Measurements from ENCODE around the gene C1R. TPM values are rescaled to one million over a fixed set of nuclear protein-coding genes. Genes with fewer than 3 reads are reported as not detected.

Gene C1R
- polyA plus RNA-seq, 1 of the 3 experiments (the other 2 are of a cell fraction), result 20.1 TPM

DNA sequence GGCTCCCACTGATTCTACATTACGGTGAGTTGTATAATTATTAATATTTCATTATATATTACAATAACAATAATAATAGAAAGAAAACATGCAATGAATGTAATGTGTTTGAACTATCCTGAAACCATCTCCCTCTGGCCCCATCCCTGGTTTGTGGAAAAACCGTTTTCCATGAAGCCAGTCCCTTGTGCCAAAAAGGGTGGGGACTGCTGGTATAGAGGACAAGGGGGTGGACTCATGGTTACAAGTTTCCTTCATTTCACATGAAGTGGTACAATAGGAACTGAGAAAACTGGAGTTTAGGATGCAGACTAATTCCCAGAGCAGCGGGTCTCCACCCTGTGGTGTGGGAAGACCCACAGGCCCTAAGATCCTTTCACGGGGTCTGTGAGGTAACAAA lies 19.8 kb upstream of the C1R start:
- Histone ChIP-seq H3K4me2 (no peak overlapping the region), H3K4me3 (ENCODE audit: low read depth in 2 of 2, low read length in 1 of 2) (no peak overlapping the region), H3K9me3 (no peaks in the 10 kb centered on the region), H3K79me2 (ENCODE audit: insufficient read depth) (no peaks in the 10 kb centered on the region), H3K36me3 (replicated peaks in 1 of 2; ENCODE audit: control insufficient read depth in 1 of 2, insufficient read depth in 2 of 2, low read length in 1 of 2) (no peaks in the 10 kb centered on the region), H4K20me1 (ENCODE audit: insufficient read depth) (no peaks in the 10 kb centered on the region), H3K27ac (ENCODE audit: low read depth in 2 of 2, low read length in 1 of 2) (no peak overlapping the region), H3K27me3 (ENCODE audit: insufficient read depth) (no peaks in the 10 kb centered on the region; the same call in 1 of the 2 replicates), H3F3A (replicated peaks; ENCODE audit: insufficient read depth) (no peaks in the 10 kb centered on the region), H3K4me1 (ENCODE audit: control insufficient read depth in 1 of 2, insufficient read depth in 2 of 2, low read depth in 1 of 2, low read length in 1 of 2) (peaks cover 0 to 23% of the 10 kb centered on the region in 2 experiments; a peak in 2 of 4 replicates), H2AFZ (ENCODE audit: low read depth) (no peak overlapping the region), H3K9ac (no peak overlapping the region), H3K9me2 (no peaks in the 10 kb centered on the region)
- CTCF ChIA-PET, result interaction anchor here (0.9 to 4.4 kb wide), 15 partner anchors 9 to 187 kb away, joined by 3 to 39 read pairs (median 5); partner anchors contain the start of genes C1R, C1S and LPCAT3
- TF ChIP-seq MXI1 (IDR thresholded peaks at IDR 0.05; ENCODE audit: low read depth, low read length) (no peak), RAD21 (IDR thresholded peaks at IDR 0.05; ENCODE audit: low read length) (no peak), EZH2phosphoT487 (IDR thresholded peaks at IDR 0.05; ENCODE audit: borderline replicate concordance, low read depth) (no peak), ELF1 (IDR thresholded peaks at IDR 0.05) (no peak), RFX5 (IDR thresholded peaks at IDR 0.05; ENCODE audit: low read length) (no peak), SIN3A (IDR thresholded peaks at IDR 0.05; ENCODE audit: borderline replicate concordance, low read depth, low read length) (no peak), POLR2AphosphoS5 (IDR thresholded peaks at IDR 0.05; ENCODE audit: low read depth, low read length) (no peak), YY1 (IDR thresholded peaks at IDR 0.05; ENCODE audit: low read depth) (no peak), TAF1 (IDR thresholded peaks at IDR 0.05; ENCODE audit: borderline replicate concordance, low read depth, low read length) (no peak)
- TF ChIP-seq, protein P1, sequence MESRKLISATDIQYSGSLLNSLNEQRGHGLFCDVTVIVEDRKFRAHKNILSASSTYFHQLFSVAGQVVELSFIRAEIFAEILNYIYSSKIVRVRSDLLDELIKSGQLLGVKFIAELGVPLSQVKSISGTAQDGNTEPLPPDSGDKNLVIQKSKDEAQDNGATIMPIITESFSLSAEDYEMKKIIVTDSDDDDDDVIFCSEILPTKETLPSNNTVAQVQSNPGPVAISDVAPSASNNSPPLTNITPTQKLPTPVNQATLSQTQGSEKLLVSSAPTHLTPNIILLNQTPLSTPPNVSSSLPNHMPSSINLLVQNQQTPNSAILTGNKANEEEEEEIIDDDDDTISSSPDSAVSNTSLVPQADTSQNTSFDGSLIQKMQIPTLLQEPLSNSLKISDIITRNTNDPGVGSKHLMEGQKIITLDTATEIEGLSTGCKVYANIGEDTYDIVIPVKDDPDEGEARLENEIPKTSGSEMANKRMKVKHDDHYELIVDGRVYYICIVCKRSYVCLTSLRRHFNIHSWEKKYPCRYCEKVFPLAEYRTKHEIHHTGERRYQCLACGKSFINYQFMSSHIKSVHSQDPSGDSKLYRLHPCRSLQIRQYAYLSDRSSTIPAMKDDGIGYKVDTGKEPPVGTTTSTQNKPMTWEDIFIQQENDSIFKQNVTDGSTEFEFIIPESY (IDR thresholded peaks at IDR 0.05; ENCODE audit: borderline replicate concordance, low read depth), result no peak
- TF ChIP-seq, protein P2, sequence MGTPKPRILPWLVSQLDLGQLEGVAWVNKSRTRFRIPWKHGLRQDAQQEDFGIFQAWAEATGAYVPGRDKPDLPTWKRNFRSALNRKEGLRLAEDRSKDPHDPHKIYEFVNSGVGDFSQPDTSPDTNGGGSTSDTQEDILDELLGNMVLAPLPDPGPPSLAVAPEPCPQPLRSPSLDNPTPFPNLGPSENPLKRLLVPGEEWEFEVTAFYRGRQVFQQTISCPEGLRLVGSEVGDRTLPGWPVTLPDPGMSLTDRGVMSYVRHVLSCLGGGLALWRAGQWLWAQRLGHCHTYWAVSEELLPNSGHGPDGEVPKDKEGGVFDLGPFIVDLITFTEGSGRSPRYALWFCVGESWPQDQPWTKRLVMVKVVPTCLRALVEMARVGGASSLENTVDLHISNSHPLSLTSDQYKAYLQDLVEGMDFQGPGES (IDR thresholded peaks at IDR 0.05; ENCODE audit: low read depth, low read length), result no peak
- TF ChIP-seq, protein P3, sequence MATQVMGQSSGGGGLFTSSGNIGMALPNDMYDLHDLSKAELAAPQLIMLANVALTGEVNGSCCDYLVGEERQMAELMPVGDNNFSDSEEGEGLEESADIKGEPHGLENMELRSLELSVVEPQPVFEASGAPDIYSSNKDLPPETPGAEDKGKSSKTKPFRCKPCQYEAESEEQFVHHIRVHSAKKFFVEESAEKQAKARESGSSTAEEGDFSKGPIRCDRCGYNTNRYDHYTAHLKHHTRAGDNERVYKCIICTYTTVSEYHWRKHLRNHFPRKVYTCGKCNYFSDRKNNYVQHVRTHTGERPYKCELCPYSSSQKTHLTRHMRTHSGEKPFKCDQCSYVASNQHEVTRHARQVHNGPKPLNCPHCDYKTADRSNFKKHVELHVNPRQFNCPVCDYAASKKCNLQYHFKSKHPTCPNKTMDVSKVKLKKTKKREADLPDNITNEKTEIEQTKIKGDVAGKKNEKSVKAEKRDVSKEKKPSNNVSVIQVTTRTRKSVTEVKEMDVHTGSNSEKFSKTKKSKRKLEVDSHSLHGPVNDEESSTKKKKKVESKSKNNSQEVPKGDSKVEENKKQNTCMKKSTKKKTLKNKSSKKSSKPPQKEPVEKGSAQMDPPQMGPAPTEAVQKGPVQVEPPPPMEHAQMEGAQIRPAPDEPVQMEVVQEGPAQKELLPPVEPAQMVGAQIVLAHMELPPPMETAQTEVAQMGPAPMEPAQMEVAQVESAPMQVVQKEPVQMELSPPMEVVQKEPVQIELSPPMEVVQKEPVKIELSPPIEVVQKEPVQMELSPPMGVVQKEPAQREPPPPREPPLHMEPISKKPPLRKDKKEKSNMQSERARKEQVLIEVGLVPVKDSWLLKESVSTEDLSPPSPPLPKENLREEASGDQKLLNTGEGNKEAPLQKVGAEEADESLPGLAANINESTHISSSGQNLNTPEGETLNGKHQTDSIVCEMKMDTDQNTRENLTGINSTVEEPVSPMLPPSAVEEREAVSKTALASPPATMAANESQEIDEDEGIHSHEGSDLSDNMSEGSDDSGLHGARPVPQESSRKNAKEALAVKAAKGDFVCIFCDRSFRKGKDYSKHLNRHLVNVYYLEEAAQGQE (IDR thresholded peaks at IDR 0.05; ENCODE audit: low read depth, low read length), result no peak
- WGBS (ENCODE audit: low lambda C conversion rate), result 82% methylated on average over 4 of the region's 4 CpGs
- POLR2A ChIA-PET, result no interaction called here
- no peak for DNase-seq

All from SK-N-SH (cell line).